ENCODE results near the gene CDC42EP4.

- no peak for TF ChIP-seq CTCF (IDR thresholded peaks at IDR 0.05 in 4 of 5, conservative IDR thresholded peaks at IDR 0.05 in 1 of 5)
- no peak for TF ChIP-seq POLR2A (IDR thresholded peaks at IDR 0.05)
Measured at GRCh38 chr17:73350864-73351263, 39.1 kb upstream of the CDC42EP4 start.
